Tibial nerve (tissue), 4 donors: ENCODE data around the gene CLIP1. TPM values are rescaled to one million over a fixed set of nuclear protein-coding genes. Genes with fewer than 3 reads are reported as not detected.
"Not testable (repeated sequence)": the region's sequence is repeated elsewhere in the genome, so short reads cannot be mapped to it uniquely, and the experiment has no call there.

ENCODE experiments used
- DNase-seq, 2 donors: peaks; one replicate each; pipeline ENCODE4 v3.0.0-alpha.2; 2019; ENCODE audit warnings: low spot score in 2 of 2
- H3K27ac ChIP-seq, 4 donors: fragments of 200-600 bp; sonication (generic) in 3 of 4; one replicate each; pipeline ENCODE4 v1.5.1; 2017 to 2019; ENCODE audit warnings: mild to moderate bottlenecking in 1 of 4
- H3K27me3 ChIP-seq, 2 donors: fragments of 200-600 bp; sonication (generic) in 1 of 2; one replicate each; pipeline versions ENCODE4 v1.5.1 to v1.6.0; 2017 to 2019
- H3K36me3 ChIP-seq, 3 donors: fragments of 200-600 bp; sonication (generic); one replicate each; pipeline ENCODE4 v1.5.1; 2018 to 2019
- H3K4me1 ChIP-seq, 4 donors: fragments of 200-600 bp; sonication (generic) in 3 of 4; one replicate each; pipeline ENCODE4 v1.5.1; 2017 to 2019
- H3K4me3 ChIP-seq, 4 donors: fragments of 200-600 bp; sonication (generic) in 3 of 4; one replicate each; pipeline ENCODE4 v1.5.1; 2017 to 2019; ENCODE audit warnings: mild to moderate bottlenecking in 1 of 4, moderate library complexity in 1 of 4
- H3K9me3 ChIP-seq, 4 donors: fragments of 200-600 bp; sonication (generic) in 3 of 4; one replicate each; pipeline ENCODE4 v1.5.1; 2017 to 2019
- EP300 ChIP-seq, 2 donors: sonication (generic); formaldehyde crosslinking; IDR thresholded peaks; one replicate each; pipeline ENCODE4 v1.6.1; 2017; ENCODE audit warnings: antibody characterized with exemption in 2 of 2, mild to moderate bottlenecking in 1 of 2
- POLR2A ChIP-seq, 2 donors: fragments of 450-650 bp; IDR thresholded peaks; one replicate each; pipeline ENCODE4 v1.6.1; 2017; ENCODE audit warnings: antibody characterized with exemption in 2 of 2, mild to moderate bottlenecking in 2 of 2, moderate library complexity in 2 of 2
- WGBS, 2 donors: methylation state at CpG; one replicate each; pipeline ENCODE4 v1.1.5; 2018; 5-methylcytosine and 5-hydroxymethylcytosine counted together
- total RNA-seq, 4 donors: library from RNA; depleted of rRNA; stranded (reverse); fragments of >200 nt; gene quantifications; one replicate each; pipeline ENCODE4 v1.1.0, GENCODE V29; 2016
- TF ChIP-seq, protein P1 (sequence below), 5 experiments: fragments of 200-600 bp in 3 of 5; fragments of 450-650 bp in 2 of 5; sonication (generic) in 3 of 5; IDR thresholded peaks; one replicate each; pipeline ENCODE4 v1.5.1; 2016 to 2019; ENCODE audit warnings: antibody characterized with exemption in 5 of 5, mild to moderate bottlenecking in 3 of 5, moderate library complexity in 2 of 5

The CLIP1 gene
- total RNA-seq, result 100 to 1,000 TPM in 1 of 4 donors, 10 to 100 TPM in 3; 89.2 to 105 (median 90.9) TPM

DNA sequence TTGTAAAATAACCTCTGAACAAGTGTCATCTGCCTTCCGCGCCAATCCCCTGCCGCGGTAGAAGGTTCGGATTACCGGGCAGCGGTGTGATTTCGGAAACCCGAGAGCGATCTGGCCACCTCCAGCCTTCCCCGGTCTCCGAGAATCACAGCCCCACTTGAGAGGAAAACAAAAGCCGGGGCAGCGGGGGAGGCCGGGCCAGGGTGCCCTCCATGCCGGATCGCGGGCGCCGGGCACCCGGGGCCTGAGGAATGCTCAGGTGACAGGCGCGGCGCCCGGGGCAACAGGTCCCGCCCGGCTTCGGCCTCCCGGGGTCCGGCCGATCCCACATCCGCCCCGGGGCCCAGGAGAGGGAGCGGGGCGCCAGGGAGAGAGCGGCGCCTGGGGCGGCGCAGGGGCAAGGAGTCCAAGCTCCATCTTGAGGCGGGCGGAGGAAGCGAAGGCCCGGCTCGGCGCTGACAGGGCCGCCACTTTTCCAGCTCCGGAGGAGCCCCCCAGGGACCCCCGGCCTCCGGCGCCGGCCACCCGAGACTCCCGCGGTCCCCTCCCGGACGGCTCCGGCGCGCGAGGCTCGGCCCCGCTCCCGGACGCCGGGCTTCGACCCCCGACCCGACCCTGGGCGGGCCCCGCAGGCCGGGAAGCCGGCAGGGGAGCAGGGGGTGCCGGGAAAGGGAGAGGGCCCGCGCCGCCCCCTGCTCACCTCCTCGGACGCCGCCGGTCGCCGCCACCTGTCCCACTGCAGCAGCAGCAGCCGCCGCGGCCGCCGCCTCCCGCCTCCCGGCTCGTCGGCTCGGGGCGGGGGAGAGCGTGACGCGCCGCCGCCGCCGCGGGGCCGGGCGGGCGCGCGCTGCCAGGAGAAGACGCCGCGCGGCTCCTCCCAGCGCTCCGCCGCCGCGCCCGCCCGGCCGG lies at the start of gene CLIP1:
Gene CLIP1 (minus strand): TSS at position 849 of the 909 bp plus-strand sequence. CDS start 42,217 bp downstream, outside the sequence.
- Histone ChIP-seq H3K27me3 (no peaks in the 10 kb centered on the region), H3K27ac (peak within 1 kb of the TSS; percentile 94 to 100 (median 99)), H3K9me3 (no peaks in the 10 kb centered on the region), H3K36me3 (peaks cover 0 to under 1% (median 0%) of the 10 kb centered on the region in 3 donors), H3K4me3 (peak within 1 kb of the TSS; percentile 83 to 99 (median 95)), H3K4me1 (peaks cover 0 to 36% (median 12%) of the 10 kb centered on the region in 4 donors)
- peak; percentile 35 to 52 for DNase-seq
- 1% methylated on average over 30 to 33 of the region's 118 CpGs for WGBS, 2 donors
- TF ChIP-seq, protein P1, sequence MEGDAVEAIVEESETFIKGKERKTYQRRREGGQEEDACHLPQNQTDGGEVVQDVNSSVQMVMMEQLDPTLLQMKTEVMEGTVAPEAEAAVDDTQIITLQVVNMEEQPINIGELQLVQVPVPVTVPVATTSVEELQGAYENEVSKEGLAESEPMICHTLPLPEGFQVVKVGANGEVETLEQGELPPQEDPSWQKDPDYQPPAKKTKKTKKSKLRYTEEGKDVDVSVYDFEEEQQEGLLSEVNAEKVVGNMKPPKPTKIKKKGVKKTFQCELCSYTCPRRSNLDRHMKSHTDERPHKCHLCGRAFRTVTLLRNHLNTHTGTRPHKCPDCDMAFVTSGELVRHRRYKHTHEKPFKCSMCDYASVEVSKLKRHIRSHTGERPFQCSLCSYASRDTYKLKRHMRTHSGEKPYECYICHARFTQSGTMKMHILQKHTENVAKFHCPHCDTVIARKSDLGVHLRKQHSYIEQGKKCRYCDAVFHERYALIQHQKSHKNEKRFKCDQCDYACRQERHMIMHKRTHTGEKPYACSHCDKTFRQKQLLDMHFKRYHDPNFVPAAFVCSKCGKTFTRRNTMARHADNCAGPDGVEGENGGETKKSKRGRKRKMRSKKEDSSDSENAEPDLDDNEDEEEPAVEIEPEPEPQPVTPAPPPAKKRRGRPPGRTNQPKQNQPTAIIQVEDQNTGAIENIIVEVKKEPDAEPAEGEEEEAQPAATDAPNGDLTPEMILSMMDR (IDR thresholded peaks at IDR 0.05), result peak; percentile 26 to 66 (median 47)
- TF ChIP-seq EP300 (IDR thresholded peaks at IDR 0.05) (peak in 1 of 2 donors; percentile 28), POLR2A (IDR thresholded peaks at IDR 0.05) (peak; percentile 58 to 84)

DNA sequence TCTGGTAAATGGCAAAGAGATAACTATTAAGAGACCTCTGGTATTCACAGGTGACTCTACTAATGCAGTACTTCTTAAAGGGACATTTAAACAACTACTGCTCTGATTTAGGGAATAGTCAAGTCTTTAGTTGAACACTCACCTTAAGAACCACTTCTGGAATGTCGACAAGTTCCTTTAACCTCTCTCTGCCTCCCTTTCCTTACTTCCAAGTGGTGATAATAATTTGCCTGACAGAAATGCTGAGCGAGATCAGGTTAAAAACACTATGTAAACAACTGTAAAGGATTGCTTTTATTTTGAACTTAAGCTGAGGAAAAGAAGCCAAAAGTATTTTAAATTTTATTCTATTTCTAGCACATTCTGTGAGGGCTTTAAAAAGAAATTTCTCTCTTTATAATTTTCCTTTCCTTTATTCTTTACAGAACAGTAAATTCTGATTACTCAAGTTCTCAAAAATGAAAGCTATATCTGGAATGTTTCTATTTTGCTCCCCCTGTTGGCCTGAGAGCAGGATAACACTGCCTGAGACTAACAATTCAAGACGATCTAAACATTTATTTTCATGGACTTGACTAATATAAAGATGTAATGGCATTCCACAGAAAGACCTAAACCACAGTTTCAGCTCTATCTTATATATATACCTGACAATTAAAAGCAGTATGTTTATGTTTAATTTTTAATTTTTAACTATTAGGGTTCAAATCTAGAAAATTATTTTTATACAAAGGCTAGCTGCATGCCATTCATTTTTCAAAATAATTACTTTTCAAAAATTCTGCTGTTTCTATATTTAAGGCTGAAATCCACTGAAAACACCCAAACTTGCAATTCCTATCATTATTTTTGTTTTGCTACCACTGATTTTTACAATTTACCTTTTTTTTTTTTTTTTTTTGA lies 49.1 kb upstream of the CLIP1 start:
- no peak for DNase-seq
- H3K9me3 ChIP-seq, result no peaks in the 10 kb centered on the region
- H3K27ac ChIP-seq, result peak overlapping the region; percentile 53 to 87 (median 64)
- peaks cover 0 to 7% (median 3%) of the 10 kb centered on the region in 4 donors for H3K4me1 ChIP-seq
- H3K27me3 ChIP-seq, result no peaks in the 10 kb centered on the region
- WGBS, 2 donors, result 15 to 31% methylated on average over 3 of the region's 3 CpGs
- peaks cover 0 to 44% (median 12%) of the 10 kb centered on the region in 3 donors for H3K36me3 ChIP-seq
- H3K4me3 ChIP-seq, result no peak overlapping the region
- no peak for TF ChIP-seq POLR2A (IDR thresholded peaks at IDR 0.05)
- TF ChIP-seq, protein P1 (IDR thresholded peaks at IDR 0.05), result peak; percentile 57 to 84 (median 74)

DNA sequence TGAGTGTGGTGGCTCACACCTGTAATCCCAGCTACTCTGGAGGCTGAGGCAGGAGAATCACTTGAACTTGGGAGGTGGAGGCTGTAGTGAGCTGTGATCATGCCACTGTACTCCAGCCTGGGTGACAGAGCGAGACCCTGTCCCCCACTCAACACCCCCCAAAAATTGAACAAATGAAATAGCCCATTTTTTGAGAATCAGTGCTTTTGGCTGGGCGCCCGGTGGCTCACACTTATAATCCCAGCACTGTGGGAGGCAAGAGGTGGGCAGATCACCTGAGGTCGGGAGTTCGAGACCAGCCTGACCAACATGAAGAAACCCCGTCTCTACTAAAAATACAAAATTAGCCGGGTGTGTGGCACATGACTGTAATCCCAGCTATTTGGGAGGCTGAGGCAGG lies 48.1 kb upstream of the CLIP1 start:
- WGBS, 2 donors, result 84 to 91% methylated on average over 7 of the region's 7 CpGs
- H3K9me3 ChIP-seq, H3K27me3 ChIP-seq, H3K4me3 ChIP-seq, DNase-seq, H3K4me1 ChIP-seq: not testable (repeated sequence)
- H3K36me3 ChIP-seq, result peaks cover 0 to 34% (median 12%) of the 10 kb centered on the region in 3 donors
- H3K27ac ChIP-seq, result peak overlapping the region in 2 of 4 donors; percentile 74 to 87

DNA sequence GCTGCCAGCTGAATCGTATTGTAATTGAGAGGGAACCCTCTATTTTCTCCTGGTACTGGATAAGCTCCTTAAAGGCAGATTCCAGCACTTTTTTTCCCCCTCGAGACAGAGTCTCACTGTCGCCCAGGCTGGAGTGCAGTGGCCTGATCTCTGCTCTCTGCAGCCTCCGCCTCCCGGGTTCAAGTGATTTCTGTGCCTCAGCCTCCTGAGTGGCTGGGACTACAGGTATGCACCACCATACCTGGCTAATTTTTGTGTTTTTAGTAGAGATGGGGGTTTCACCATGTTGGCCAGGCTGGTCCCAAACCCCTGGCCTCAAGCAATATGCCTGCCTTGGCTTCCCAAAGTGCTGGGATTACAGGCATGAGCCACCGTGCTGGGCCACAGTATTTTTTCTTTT lies 47.4 kb upstream of the CLIP1 start:
- peaks cover 0 to 27% (median 12%) of the 10 kb centered on the region in 3 donors for H3K36me3 ChIP-seq
- H3K4me1 ChIP-seq, DNase-seq, H3K9me3 ChIP-seq, H3K27me3 ChIP-seq, H3K4me3 ChIP-seq, H3K27ac ChIP-seq: not testable (repeated sequence)
- WGBS, 2 donors, result 74 to 75% methylated on average over 6 of the region's 6 CpGs

DNA sequence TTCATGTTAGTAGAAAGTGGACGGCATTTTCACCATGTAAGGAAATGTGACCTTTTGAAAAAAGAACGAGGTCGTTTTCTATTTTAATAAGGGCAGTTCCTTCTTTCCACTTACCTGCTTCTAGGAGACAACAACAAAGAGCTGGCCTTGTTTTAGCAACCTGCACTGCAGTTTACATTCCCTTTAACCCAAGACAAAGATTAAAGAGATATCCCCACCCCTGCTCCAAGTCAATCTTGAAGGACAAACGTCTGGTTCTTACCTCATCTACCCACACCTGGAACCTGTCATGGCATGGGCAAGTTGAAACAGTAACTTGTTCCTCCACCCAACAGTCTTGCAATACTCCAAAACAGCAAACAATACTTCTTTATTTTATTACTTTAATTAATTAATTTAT lies 45.5 kb upstream of the CLIP1 start:
- no peaks in the 10 kb centered on the region for H3K27me3 ChIP-seq
- 80 to 85% methylated on average over 4 of the region's 4 CpGs for WGBS, 2 donors
- TF ChIP-seq POLR2A (IDR thresholded peaks at IDR 0.05), result no peak
- TF ChIP-seq EP300 (IDR thresholded peaks at IDR 0.05), result no peak
- TF ChIP-seq, protein P1 (IDR thresholded peaks at IDR 0.05), result no peak
- no peak overlapping the region for H3K27ac ChIP-seq
- H3K9me3 ChIP-seq, result no peaks in the 10 kb centered on the region
- peaks cover 0 to 9% (median 1%) of the 10 kb centered on the region in 3 donors for H3K36me3 ChIP-seq
- no peak for DNase-seq
- no peak overlapping the region for H3K4me3 ChIP-seq
- H3K4me1 ChIP-seq, result peaks cover 0 to 7% (median 3%) of the 10 kb centered on the region in 4 donors
